Measurements from ENCODE around the gene COL4A1. TPM values are rescaled to one million over a fixed set of nuclear protein-coding genes. Genes with fewer than 3 reads are reported as not detected.
"Not testable (repeated sequence)": the region's sequence is repeated elsewhere in the genome, so short reads cannot be mapped to it uniquely, and the experiment has no call there.

Gene COL4A1
- total RNA-seq, 1 experiment from 2014 or later: 99.9 TPM

DNA sequence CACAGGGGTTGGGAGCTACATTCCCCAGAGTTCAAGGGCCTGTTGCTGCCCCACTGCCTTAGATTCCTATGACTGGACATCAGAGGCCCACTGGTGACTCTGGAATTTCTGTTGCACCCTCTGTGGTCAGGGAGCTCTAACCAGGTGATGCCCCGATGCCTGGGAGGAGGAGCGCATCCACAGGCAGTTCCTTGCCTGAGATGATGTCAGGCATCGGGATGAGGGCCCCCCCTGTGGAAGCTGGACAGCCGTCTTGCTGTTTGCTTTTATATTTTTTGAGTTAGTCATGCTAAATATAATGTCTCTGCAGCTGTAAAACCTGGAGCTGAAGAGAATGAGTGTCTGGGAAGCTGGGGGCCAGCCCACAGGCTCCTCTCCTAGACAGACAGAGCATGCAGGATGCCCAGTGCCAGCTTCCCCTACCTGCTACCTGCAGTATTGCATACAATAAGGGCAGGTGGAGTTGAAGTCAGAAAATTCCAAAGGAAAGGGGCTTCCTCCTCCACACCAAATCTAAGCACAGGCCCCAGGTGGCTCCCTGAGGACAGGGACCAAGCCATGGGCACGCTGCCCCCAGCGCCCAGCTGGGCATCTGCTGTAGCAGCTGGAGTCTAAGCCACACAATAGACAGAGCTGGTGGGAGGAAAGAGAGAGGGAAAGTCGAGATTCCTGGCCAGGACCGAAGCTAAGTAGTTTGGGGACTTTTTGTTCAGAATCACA, 16.4 kb upstream of the COL4A1 start:
- DNase-seq (ENCODE audit: low read depth): peak; percentile 91

DNA sequence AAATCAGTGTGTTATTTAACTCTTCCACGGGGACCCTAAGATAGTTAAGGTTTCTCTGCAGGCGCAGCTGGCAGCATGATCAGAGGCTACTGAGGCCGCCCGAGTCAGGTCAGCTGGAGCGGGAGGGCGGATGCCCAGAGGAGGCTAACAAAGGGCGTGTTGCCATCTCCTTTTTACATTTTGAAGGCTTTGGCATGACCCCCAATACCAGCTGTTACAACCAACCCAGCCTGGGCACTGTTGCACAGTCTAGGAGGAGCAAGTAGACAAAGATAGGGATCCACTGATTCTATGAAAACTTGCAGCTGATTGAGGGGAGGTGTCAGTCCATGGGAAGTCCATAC, 15.8 kb upstream of the COL4A1 start:
- DNase-seq (ENCODE audit: low read depth): no peak

DNA sequence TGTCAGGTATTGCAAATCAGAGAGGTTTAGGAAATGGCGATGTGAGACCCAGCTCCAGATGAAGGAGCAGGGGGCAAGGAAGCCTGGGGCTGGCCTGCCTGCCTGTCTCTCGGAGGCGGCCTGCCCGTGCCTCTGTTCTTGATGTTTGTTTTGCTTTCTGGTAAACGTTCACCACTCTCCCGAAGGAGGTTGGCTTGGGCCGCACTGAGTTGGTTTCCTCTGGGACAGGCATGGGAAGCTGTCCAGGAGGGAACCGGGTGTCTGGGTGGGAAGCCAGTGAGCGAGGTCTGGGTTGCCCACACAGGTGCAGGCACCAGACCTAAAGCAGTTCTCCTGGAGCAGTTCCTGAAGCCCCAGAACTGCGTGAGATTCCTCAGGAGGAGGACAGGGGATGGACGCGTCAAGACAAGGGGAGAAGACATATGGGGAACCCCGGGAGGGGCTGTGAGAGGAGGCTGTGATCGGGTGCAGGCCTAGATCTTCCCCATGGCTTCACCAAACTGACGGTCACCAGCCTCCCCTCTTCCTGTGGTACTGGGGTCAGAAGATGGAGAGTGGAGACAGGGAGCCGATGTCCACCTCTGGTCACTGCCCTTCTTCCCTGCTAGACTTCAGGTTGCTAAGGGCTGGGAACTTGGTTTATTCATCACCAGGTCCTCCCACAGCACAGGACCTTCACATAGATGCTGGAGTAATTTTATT, 15.3 kb upstream of the COL4A1 start:
- no peak for DNase-seq (ENCODE audit: low read depth)

DNA sequence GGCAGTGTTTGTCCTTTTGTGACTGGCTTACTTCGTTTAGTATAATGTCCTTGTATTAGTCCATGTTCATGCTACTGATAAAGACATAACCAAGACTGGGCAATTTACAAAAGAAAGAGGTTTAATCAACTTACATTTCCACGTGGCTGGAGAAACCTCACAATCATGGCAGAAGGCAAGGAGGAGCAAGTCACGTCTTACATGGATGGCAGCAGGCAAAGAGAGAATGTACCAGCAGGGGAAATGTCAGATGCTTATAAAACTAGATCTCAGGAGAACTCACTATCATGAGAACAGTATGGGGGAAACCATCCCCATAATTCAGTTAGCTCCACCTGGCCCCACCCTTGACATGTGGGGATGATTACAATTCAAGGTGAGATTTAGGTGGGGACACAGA, 14.6 kb upstream of the COL4A1 start:
- DNase-seq (ENCODE audit: low read depth): not testable (repeated sequence)

DNA sequence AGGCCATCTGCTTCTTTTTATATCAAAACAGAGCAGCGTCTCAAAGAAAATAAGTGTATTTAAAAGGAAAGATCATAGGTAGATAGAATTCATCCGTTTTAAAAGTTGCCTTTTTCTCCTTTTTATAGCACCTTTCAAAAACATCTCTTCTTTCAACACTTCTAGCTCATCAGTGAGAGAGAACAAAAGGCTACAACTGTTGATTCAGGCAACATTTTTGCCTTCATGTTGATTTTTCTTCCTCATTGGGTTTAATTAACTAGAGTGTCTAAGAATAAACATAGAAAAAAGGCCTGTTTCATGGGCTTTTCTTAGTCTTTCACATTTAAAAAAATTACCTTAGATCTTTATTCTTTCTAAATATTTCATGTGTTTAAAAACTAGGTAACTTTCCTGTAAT, 13.7 kb upstream of the COL4A1 start:
- no peak for DNase-seq (ENCODE audit: low read depth)

DNA sequence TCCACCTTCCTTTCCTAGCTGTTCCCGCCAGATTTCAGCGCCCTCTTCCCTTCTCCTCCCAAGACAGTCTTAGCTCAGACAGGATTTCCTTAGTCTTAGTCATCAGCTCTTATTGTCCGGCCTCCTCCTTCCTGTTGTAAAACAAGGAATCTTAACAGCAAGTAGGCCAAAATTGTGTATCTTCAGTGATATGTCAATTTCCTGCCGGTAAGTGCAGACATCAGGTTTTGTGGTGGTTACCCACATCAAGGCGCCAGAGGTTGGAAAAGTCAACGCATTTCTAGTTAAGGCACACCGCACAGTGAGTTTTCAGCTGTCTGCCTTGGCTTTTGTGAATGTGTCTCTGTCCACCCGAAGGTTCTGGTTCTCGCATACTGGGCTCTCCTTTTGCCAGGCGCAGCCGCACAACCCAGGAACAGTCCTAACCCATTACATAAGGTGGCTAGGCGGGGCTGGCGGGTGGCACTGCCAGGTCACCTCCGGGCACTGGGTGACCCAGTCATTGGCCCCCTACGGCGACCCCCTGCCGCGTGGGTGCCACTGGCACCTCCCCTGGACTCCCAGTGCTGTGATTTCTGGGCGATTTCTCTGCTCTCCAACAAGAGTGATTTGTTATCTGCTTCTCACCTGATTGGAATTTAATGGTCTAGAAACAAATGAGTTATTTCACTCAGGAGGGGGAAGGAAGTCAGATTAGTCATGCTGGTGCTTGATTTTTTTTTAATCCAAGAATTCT, 13.0 kb upstream of the COL4A1 start:
- DNase-seq (ENCODE audit: low read depth): peak; percentile 91

DNA sequence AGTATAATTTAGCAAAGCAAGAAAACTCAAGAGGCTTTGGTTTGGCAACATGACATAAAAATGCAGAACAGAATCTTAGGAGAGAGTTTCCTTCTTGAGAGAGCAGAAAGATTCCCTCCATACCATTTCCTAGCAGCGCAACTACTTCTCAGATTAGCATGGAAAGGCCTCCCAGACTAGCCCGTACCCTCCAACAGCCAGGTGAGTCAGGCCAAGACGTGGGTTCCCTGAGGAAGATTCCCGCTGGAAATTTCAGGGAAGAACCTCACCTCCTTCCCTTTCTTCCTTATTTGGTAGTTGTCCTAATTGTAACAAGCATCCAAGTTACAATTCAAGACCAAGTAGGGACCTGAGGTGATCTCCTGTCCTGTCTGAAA, 12.4 kb upstream of the COL4A1 start:
- no peak for DNase-seq (ENCODE audit: low read depth)

DNA sequence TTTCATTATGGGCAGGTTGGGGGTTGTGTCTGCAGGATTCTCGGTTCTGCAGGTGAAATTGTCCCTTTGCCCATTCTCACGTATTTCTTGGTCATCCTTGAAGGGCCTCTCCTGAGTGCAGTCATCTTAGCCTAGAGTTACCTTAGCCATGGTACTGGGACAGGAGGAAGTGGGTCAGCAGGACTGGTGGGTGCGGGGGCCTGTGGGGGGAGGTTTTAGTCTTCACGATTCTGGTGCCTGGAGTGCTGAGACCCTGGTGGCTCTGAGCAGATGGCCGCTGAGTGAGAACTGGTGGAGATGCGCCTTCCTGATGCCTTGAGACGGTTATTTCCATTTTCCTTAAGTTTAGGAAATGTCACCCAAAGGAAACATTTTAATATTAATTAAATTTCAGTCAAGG, 12.0 kb upstream of the COL4A1 start:
- no peak for DNase-seq (ENCODE audit: low read depth)

DNA sequence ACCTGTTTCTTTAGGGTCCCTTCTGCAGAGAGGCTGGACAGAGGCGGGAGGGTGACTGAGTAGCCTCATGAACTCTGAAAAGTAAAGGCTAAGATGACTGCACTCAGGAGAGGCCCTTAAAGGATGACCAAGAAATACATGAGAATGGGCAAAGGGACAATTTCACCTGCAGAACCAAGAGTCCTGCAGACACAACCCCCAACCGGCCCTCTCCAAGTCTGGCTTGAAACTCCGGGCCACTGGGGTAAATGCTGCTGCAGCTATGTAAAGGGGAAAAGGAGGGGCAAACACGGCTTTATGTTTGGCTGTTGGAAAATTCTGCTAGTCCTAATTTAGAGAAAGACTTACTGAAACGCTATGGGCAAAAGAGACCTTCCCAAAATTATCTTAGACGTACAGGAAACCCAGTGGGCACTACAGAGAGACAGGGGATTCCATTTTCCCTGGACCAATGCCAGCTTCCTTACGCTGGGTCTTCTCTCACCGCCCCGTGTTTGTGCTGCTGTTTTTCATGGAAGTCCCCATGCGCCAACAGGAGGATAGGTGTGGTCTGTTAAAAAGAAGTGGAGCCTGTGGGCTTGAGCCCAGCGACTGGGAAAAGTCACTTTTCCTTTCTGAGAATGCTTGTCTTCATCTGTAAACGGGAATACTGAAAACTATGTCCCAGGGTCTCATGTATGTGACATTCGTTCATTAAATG, 10.7 kb upstream of the COL4A1 start:
- no peak for DNase-seq (ENCODE audit: low read depth)

DNA sequence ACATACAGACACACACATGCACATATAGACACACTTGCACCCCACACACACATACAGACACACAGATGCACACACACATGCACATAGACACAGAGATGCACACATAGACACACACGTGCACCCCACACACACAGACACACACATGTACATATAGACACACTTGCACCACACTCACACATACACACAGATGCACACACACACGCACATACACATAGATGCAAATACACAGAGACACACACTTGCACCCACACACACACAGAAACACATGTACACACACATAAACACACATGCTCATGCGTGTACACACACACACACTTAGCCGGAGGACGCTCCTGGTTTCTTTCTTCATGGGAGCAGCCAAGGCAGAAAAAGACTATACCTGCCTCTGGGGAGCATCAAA, 10.1 kb upstream of the COL4A1 start:
- DNase-seq (ENCODE audit: low read depth): no peak

DNA sequence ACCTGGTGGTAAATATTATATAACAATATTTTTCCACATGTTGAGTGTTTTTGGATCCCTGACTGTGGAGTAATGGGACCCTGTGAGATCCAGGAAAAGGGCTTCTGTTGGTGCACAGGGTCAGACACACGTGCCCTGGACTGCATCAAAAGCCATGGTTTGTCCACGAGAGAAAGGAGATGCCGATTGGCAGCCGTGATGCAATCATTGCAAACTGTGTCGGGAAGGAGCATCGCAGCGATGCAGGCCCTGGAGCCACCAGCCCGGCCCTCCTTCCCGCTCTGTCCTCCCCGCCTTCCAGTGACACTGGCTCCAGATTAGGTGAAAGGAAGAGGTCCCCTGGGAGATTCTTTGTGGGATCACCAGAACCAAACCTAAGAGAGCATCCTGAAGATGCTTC, 9.2 kb upstream of the COL4A1 start:
- no peak for DNase-seq (ENCODE audit: low read depth)

DNA sequence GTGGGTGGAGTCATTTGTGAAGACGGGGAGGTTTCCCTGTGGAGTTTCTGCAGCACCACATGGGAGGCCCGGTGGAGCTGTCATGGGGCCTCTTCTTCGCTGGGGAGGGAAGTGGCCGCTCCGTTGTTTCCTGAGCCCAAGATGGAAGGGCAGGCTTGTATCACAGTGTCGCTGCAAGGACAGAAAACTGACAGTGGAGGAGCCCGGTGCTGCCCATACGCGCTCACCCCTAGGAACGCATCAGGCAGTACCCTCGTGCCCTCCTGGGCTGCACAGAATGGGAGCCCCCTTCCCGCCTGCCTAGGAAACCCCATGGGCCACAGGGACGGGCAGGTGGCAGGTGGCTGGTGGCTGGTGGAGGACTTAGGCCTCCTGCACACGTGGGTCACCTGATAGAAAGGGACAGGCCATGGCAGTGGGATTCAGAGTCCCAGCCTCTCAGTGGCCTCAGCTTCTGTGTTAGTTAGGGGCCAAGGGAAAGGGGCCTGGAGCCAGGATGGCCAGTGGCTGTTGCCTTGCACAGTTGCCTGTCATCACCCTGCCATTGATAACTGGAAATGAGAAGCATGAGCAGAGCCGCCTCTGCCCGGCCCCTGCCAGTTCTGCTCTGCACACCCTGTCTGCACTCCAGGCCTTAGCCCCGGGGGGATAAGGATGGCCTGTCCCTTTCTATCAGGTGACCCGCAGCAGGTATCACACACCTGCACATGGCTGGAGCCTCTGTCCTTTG, 7.7 kb upstream of the COL4A1 start:
- no peak for DNase-seq (ENCODE audit: low read depth)

DNA sequence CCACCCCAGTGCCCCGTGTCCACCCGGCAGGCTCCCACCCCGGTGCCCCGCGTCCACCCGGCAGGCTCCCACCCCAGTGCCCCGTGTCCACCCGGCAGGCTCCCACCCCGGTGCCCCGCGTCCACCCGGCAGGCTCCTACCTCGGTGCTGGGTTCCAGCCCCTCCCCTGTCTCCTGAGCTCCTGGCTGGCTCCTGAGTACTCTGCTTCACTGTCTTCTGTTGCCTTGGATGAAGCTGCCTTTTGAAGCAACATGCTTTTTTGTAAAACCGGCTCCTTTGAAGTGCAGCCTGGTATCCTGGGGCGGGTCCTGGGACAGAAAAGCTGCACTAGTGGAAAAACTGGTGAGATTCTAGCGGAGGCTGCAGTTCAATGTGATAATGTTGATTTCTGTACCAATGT, 6.8 kb upstream of the COL4A1 start:
- not testable (repeated sequence) for DNase-seq (ENCODE audit: low read depth)

DNA sequence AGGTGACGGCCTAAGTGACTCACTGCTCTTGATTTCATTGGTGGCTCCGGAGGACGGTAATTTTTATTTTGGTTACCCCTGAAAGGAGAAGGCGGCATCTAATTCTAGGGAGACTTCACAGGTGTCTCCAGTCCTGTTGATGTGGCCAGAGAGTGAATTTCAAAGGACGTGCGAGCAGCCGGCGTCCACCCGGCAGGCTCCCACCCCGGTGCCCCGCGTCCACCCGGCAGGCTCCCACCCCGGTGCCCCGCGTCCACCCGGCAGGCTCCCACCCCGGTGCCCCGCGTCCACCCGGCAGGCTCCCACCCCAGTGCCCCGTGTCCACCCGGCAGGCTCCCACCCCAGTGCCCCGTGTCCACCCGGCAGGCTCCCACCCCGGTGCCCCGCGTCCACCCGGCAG, 6.3 kb upstream of the COL4A1 start:
- not testable (repeated sequence) for DNase-seq (ENCODE audit: low read depth)

DNA sequence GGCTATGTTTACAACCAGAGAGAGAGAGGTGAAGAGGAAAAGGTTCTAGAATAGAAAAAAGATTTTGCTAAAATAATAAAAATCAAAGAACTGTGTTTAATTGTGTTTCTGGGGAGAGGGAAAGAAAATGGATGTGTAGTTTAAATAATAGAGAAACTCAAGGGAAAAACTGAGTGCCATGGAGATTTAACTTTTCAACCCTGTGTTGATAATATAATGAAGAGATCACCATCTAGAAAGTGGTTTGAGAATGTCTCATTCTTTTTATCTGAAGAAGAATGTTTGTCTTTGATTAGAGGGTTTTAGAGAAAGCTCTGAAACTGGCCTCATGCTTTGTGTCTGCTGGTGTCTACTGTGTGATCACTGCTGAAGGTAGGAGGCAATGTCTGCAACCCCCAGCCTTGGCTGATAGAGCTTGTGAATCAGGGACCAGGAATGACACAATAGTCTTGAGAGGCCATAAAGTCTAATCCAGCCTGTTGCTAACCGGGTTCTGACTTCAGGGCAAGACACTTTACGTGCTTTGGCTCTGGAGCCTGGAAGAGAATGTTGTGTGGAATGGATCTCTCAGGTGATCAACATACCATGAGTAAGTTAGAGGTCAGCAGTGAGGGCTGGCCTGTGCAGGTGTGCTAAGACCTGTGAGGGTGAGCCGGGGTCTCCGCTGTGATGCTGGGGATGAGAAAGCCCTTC, 5.5 kb upstream of the COL4A1 start:
- peak; percentile 83 for DNase-seq (ENCODE audit: low read depth)

DNA sequence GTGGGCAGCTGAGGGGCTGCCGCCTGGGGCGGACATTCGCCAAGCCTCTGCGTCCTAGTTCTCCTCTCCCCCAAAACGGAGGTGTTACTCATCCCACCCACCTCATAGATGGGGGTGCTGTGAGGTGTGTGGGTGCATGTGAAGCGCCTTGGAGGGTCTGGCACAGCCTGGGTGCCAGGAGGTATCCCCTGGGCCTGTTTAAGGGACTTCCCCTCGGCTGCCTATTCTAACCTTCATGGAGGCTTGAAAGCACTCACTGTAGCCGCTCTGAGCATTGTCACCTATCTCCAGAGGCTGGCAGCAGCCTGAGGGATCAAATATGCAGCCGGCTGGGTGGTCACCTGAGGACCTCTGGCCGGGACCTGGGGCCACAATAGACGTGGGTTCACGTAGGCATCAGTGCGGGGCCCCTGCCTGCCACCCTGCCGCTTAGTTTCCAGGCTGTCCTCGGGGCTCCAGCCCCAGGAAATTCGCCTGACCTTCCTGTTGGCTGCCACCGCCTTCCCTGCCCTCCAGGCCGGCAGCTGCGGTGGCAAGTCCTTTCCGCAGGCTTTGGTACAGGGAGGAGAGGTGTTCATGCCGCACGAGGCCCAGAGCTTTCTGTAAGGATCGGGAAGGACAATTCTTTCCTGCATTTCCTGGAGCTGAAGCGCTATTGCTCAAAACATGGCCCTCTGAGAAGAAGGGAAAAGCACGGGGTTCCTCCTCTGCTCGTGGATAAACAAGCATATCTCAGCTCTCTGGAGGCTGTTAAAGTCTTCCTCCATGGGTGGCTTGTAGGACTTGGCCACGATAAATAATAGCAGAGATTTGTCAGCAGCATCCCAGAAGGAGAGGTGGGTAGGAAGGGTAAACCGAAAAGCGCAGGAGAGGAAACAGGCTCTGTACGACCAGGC, 4.7 kb upstream of the COL4A1 start:
- DNase-seq (ENCODE audit: low read depth): no peak

DNA sequence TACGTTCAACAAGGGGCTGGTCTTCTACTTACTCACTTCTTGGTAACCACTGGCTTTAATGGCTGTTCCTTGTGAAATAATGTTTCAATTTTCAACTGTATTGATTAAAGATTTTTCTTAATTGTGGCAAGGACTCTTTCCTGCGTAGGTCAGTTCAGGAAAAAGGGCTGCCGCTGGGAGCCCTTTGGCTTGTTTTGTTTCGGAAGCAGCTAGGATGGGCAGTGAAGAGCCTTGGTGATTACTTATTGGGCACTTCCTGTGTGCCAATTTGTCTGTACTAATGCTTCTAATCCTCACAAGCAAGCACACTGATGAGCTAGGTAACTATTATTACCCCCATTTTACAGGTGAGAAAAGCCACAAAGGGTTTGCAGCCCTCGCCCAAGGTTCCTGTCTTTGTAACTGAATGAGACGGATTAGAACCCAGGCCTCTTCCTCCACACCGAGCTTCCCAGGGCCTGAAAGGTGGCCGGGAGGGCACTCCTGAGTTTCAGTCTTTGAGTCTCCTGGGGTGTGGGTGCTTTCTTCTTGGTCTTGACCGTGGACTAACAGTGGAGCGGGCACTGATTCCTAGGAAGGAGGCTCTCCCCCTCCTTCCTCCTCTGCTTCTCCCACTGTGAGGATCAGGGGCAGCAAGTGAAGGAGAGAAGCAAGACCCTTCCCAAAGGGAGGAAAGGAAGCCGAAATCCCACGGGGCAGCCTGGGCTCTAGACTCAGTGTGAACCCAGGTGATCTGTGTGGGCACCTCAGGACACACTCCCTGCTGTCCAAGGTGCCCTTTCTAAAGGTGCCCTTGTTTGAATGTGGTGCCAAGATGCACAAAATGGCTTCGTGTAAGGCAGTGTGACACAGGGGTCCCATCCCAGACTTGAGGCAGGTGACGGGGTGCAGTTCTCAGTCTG, 3.8 kb upstream of the COL4A1 start:
- no peak for DNase-seq (ENCODE audit: low read depth)

DNA sequence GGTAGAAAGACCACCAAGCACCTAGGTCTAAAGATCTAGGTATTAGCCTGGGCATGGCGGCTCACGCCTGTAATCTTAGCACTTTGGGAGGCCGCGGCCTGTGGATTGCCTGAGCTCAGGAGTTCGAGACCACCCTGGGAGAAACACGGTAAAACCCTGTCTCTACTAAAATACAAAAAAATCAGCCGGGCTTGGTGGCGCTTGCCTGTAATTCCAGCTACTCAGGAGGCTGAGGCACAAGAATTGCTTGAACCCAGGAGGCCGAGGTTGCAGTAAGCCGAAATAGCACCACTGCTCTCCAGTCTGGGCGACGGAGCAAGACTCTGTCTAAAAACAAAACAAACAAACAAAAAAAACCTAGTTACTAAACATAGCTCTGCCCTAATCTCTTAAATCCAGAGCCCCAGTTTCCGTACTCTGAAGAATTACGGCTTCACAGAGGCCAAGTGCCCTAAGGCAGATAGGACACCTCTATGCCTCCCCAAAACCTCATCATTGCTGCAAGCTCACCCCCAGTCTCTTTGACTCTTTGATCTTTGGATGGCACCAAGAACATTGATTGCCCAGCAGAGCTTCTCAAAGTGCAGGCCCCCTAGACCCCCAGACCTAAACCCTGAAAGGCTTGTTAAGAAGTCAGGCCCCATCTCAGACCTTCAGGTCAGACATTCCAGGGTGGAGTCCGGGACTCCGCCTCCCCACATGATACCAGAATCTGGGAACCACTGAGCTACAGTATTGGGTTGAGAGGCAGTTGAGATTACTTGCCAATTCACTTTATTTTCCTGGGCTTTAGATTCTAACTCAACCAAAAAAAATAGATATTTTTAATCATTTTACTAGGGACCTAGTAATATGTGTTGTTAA, 2.9 kb upstream of the COL4A1 start:
- DNase-seq (ENCODE audit: low read depth): no peak
